T-cell (primary cell): ENCODE data around the gene VAV2. TPM values are rescaled to one million over a fixed set of nuclear protein-coding genes. Genes with fewer than 3 reads are reported as not detected.
A peak's percentile ranks its signal among the peaks of the same experiment; 100 is the strongest.

ENCODE experiments used
- ATAC-seq, 4 experiments: fragments of 200-7000 bp in 3 of 4; fragments of 150-1000 bp in 1 of 4; cut with Tn5 transposase; replicated peaks in 1 of 4; 1 replicate in 3 of 4; 2 replicates in 1 of 4; pipeline ENCODE4 v1.10.0; 2021; ENCODE audit warnings: moderate library complexity in 3 of 4, mild to moderate bottlenecking in 2 of 4, moderate number of reproducible peaks in 1 of 4
- CTCF ChIA-PET, 2 donors: fragments of 300-600 bp; sonication (Branson Sonifier 250); formaldehyde crosslinking; loops; one replicate each; lab custom pipeline; 2022; ENCODE audit warnings: antibody characterized with exemption in 2 of 2; lab: Charles Lee
- POLR2A ChIA-PET, 2 donors: fragments of 300-600 bp; sonication (Branson Sonifier 250); formaldehyde crosslinking; loops; one replicate each; lab custom pipeline; 2022; ENCODE audit warnings: antibody characterized with exemption in 2 of 2; lab: Charles Lee
- DNase-seq, 35 experiments: peaks; one replicate each; pipeline versions ENCODE4 v3.0.0 to v3.0.0-alpha.2; 2013 to 2023
- H3K27ac ChIP-seq: one replicate; pipeline ENCODE4 v1.5.1; 2013; ENCODE audit warnings: low read length
- H3K27me3 ChIP-seq, 2 experiments: replicated peaks in 1 of 2; 1 replicate in 1 of 2; 2 replicates in 1 of 2; pipeline versions ENCODE4 v1.6.1 to v1.7.0; 2013; ENCODE audit warnings: low read length in 1 of 2, mixed read lengths in 1 of 2; ENCODE audit not compliant: control insufficient read depth in 2 of 2, insufficient read depth in 2 of 2; ENCODE audit errors: extremely low read depth in 1 of 2
- H3K36me3 ChIP-seq, 2 donors: 1 replicate in 1 of 2; 2 replicates in 1 of 2; pipeline versions ENCODE4 v1.6.1 to v1.7.0; 2013; ENCODE audit warnings: low read length in 1 of 2; ENCODE audit not compliant: control insufficient read depth in 2 of 2, insufficient read depth in 1 of 2; ENCODE audit errors: extremely low read depth in 1 of 2
- H3K4me1 ChIP-seq, 2 experiments: 1 replicate in 1 of 2; 2 replicates in 1 of 2; pipeline versions ENCODE4 v1.6.1 to v1.7.0; 2013; ENCODE audit warnings: low read length in 2 of 2, mixed read lengths in 1 of 2; ENCODE audit not compliant: insufficient read depth in 2 of 2, control insufficient read depth in 1 of 2; ENCODE audit errors: extremely low read depth in 1 of 2
- H3K4me3 ChIP-seq, 2 donors: 1 replicate in 1 of 2; 2 replicates in 1 of 2; pipeline versions ENCODE4 v1.5.1 to v1.7.0; 2013; ENCODE audit warnings: mild to moderate bottlenecking in 2 of 2, low read length in 1 of 2, moderate library complexity in 1 of 2; ENCODE audit not compliant: control insufficient read depth in 1 of 2; ENCODE audit errors: extremely low read depth in 1 of 2
- H3K9me3 ChIP-seq: 2 replicates; pipeline ENCODE4 v1.7.0; 2013
- H3K27ac Mint-ChIP-seq, 2 donors: one replicate each; pipeline ENCODE4 v1.8.0; 2020 to 2021; ENCODE audit warnings: mild to moderate bottlenecking in 2 of 2, mixed read lengths in 2 of 2
- H3K27me3 Mint-ChIP-seq, 2 donors: one replicate each; pipeline ENCODE4 v1.8.0; 2021 to 2022; ENCODE audit warnings: mixed read lengths in 2 of 2
- H3K36me3 Mint-ChIP-seq: one replicate; pipeline ENCODE4 v1.8.0; 2021; ENCODE audit warnings: mixed read lengths
- H3K4me1 Mint-ChIP-seq, 3 donors: one replicate each; pipeline ENCODE4 v1.8.0; 2020 to 2022; ENCODE audit warnings: mixed read lengths in 3 of 3, mild to moderate bottlenecking in 1 of 3
- H3K4me3 Mint-ChIP-seq, 3 donors: one replicate each; pipeline ENCODE4 v1.8.0; 2020 to 2022; ENCODE audit warnings: mild to moderate bottlenecking in 3 of 3, mixed read lengths in 3 of 3, moderate library complexity in 3 of 3
- H3K9me3 Mint-ChIP-seq, 3 donors: one replicate each; pipeline ENCODE4 v1.8.0; 2020 to 2022; ENCODE audit warnings: mixed read lengths in 3 of 3
- WGBS: methylation state at CpG from one replicate; pipeline ENCODE4 v1.1.5; 2013; ENCODE audit warnings: missing lambda C conversion rate; ENCODE audit not compliant: insufficient coverage; 5-methylcytosine and 5-hydroxymethylcytosine counted together
- total RNA-seq, 35 experiments: library from RNA in 6 of 35; stranded (reverse) in 6 of 35; fragments of 120-200 nt in 1 of 35; gene quantifications; one replicate each; pipeline versions ENCODE4 v1.2.1 to v1.2.4 and lab custom pipeline; 2013 to 2026

Gene VAV2
- total RNA-seq, 5 donors from 2014 or later (not counting 1 experiment from before 2014, with no cell fraction given) = 1.2 to 7.5 (median 4.9) TPM

GRCh38 chr9:133866946-133867345 lies 125.2 kb downstream of the VAV2 start:
- peaks cover 9% of the 10 kb centered on the region in 2 donors for H3K27me3 Mint-ChIP-seq
- Histone ChIP-seq H3K9me3 (no peaks in the 10 kb centered on the region), H3K27me3 (peaks cover 0 to 23% of the 10 kb centered on the region in 2 experiments), H3K27ac (no peak overlapping the region), H3K4me1 (peaks cover 0 to 9% of the 10 kb centered on the region in 2 experiments), H3K36me3 (no peaks in the 10 kb centered on the region), H3K4me3 (no peak overlapping the region)
- H3K4me3 Mint-ChIP-seq = no peak overlapping the region
- DNase-seq (no peak), ATAC-seq (no peak)
- ChIA-PET POLR2A (no interaction called here), CTCF (no interaction called here)
- no peak overlapping the region for H3K27ac Mint-ChIP-seq
- H3K9me3 Mint-ChIP-seq = peaks cover 6 to 9% (median 6%) of the 10 kb centered on the region in 3 donors
- H3K36me3 Mint-ChIP-seq = peaks cover 5% of the 10 kb centered on the region
- 93% methylated on average over 17 of the region's 17 CpGs for WGBS
- H3K4me1 Mint-ChIP-seq = peaks cover 12% of the 10 kb centered on the region in 3 donors

DNA sequence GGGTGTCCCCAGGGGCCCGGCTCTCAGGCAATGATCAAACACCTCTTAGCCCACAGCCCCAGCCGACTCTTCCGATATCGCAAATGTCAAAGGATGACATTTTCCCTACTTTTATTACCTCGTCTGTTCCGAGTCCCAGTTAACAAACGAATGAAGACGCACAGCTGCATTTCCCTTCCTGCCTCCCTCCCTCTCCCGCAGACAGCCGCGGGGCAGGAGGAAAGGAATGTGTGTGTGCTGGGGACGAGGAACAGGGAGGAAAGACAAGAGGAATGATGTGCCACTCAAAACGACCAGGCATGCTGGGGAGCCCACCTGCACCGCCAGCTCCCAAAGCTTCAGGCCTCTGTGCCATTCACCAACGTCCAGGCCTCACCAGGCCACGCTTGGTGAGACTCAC lies 128.1 kb downstream of the VAV2 start:
- ChIA-PET POLR2A (no interaction called here), CTCF (no interaction called here)
- Histone ChIP-seq H3K4me3 (no peak overlapping the region), H3K27me3 (peaks cover 0 to 14% of the 10 kb centered on the region in 2 experiments), H3K9me3 (no peaks in the 10 kb centered on the region), H3K4me1 (no peaks in the 10 kb centered on the region), H3K27ac (no peak overlapping the region), H3K36me3 (no peaks in the 10 kb centered on the region)
- peaks cover 5% of the 10 kb centered on the region for H3K36me3 Mint-ChIP-seq
- no peak for ATAC-seq
- no peak for DNase-seq
- no peak overlapping the region for H3K27ac Mint-ChIP-seq
- H3K27me3 Mint-ChIP-seq = no peaks in the 10 kb centered on the region
- H3K4me1 Mint-ChIP-seq = peaks cover 0 to 2% (median 0%) of the 10 kb centered on the region in 3 donors
- peaks cover 6 to 9% (median 6%) of the 10 kb centered on the region in 3 donors for H3K9me3 Mint-ChIP-seq
- no peak overlapping the region for H3K4me3 Mint-ChIP-seq
- WGBS = 94% methylated on average over 2 of the region's 16 CpGs

- H3K4me1 Mint-ChIP-seq = peaks cover 0 to 2% (median 0%) of the 10 kb centered on the region in 3 donors
- Histone ChIP-seq H3K9me3 (no peaks in the 10 kb centered on the region), H3K36me3 (no peaks in the 10 kb centered on the region), H3K4me3 (no peak overlapping the region), H3K4me1 (no peaks in the 10 kb centered on the region), H3K27me3 (peaks cover 0 to 9% of the 10 kb centered on the region in 2 experiments), H3K27ac (no peak overlapping the region)
- POLR2A ChIA-PET = no interaction called here
- no peak overlapping the region for H3K27ac Mint-ChIP-seq
- CTCF ChIA-PET = no interaction called here
- no peak overlapping the region for H3K4me3 Mint-ChIP-seq
- DNase-seq (no peak), ATAC-seq (no peak)
- peaks cover 6 to 9% (median 6%) of the 10 kb centered on the region in 3 donors for H3K9me3 Mint-ChIP-seq
- WGBS = 95% methylated on average over 16 of the region's 19 CpGs
- no peaks in the 10 kb centered on the region for H3K27me3 Mint-ChIP-seq
- peaks cover 5% of the 10 kb centered on the region for H3K36me3 Mint-ChIP-seq
Measured at GRCh38 chr9:133863257-133863592, 128.9 kb downstream of the VAV2 start.

DNA sequence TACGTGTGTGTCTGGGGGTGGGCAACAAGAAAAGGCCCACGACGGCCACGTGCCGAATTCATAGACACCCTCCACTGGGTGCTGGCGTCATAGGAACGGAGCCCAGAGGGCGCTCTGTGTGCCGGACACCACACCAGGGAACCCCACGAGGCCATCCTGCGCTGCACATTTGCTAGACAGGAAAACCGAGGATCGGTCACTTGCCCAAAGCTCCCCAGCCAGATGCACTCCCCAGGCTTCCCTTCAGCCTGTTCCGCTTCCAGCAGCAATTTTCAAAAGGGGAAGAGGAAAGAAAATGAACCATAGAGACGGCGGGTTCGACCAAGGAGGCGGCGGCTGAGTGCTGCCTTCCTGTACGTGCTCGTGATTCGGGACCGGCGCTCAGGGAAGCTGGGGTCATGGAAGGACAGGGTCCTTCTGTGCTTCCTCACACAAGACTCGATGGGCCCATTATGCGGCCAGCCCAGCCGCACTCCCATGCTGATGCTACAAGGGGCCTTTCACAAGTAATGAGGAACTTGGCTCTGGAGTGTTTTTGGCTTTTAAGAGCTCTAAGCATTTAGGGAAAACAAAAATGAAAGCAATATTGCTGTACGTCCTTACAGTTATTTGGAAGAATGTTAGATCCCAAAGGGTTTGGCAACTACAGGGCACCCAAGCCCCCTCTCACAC lies 129.4 kb downstream of the VAV2 start:
- Mint-ChIP-seq H3K4me1 (peaks cover 0 to 2% (median 0%) of the 10 kb centered on the region in 3 donors), H3K27ac (no peak overlapping the region), H3K9me3 (peaks cover 6 to 9% (median 6%) of the 10 kb centered on the region in 3 donors), H3K36me3 (peaks cover 5% of the 10 kb centered on the region), H3K4me3 (no peak overlapping the region), H3K27me3 (no peaks in the 10 kb centered on the region)
- CTCF ChIA-PET = interaction anchor here in 1 of 2 donors (0.6 kb wide), 1 partner anchor 261 kb away, joined by 5 read pairs; no protein-coding TSS in a partner anchor
- ATAC-seq = no peak
- no peaks in the 10 kb centered on the region for H3K4me1 ChIP-seq
- H3K27ac ChIP-seq = no peak overlapping the region
- H3K36me3 ChIP-seq = no peaks in the 10 kb centered on the region
- peaks cover 0 to 4% of the 10 kb centered on the region in 2 experiments for H3K27me3 ChIP-seq
- H3K4me3 ChIP-seq = no peak overlapping the region
- H3K9me3 ChIP-seq = no peaks in the 10 kb centered on the region
- DNase-seq = peak in 1 of 35 experiments; percentile 9
- WGBS = 53% methylated on average over 25 of the region's 28 CpGs
- POLR2A ChIA-PET = no interaction called here

DNA sequence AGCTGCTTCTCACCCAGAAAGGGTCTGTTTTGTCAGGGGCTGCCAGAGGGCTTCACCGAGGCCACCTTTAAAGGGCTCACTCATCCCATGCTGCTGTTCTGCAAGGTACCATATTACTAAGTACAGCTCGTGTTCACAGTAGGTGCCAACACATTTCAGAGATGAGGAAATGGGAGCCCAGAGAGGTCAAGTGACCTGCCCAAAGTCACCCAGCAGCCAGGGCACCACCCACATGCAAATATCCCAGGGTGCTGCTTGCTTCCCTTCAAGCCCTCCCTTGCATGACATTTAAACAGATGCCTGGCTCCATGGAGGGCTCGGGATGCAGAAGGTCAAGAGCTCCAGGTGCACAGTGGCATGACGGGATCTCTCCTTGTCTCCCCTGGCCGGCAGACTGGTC lies 130.4 kb downstream of the VAV2 start:
- Histone ChIP-seq H3K9me3 (no peaks in the 10 kb centered on the region), H3K4me3 (no peak overlapping the region), H3K27ac (no peak overlapping the region), H3K27me3 (peaks cover 0 to 3% of the 10 kb centered on the region in 2 experiments), H3K36me3 (no peaks in the 10 kb centered on the region), H3K4me1 (no peaks in the 10 kb centered on the region)
- ChIA-PET POLR2A (no interaction called here), CTCF (no interaction called here)
- Mint-ChIP-seq H3K9me3 (peaks cover 6 to 9% (median 6%) of the 10 kb centered on the region in 3 donors), H3K4me1 (peaks cover 0 to 2% (median 0%) of the 10 kb centered on the region in 3 donors), H3K4me3 (no peak overlapping the region), H3K27me3 (no peaks in the 10 kb centered on the region), H3K27ac (no peak overlapping the region), H3K36me3 (peaks cover 5% of the 10 kb centered on the region)
- WGBS = 71% methylated on average over 1 of the region's 5 CpGs
- ATAC-seq = no peak
- DNase-seq = no peak

DNA sequence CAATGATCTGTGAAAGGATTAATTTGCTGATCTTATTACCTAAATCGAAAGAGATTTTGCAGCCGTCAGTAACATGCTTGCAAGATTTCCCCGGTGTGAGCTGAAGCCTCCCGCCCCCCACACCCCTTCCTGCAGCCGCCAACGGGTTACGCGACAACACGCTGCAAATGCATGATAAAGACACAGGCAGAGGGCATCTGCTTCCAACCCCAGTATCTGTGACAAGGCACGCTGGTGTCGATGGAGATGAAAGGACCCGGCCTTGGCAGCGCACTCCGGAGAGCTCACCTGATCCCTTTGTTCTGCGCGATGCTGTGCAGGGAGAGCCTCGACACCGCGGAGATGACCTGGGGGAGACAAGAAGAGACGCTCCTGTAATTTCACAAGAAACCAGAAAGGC lies 131.0 kb downstream of the VAV2 start:
- CTCF ChIA-PET = no interaction called here
- 90% methylated on average over 20 of the region's 20 CpGs for WGBS
- H3K4me1 ChIP-seq = no peaks in the 10 kb centered on the region
- peaks cover 0 to 3% of the 10 kb centered on the region in 2 experiments for H3K27me3 ChIP-seq
- Mint-ChIP-seq H3K36me3 (peaks cover 5% of the 10 kb centered on the region), H3K9me3 (peaks cover 6 to 9% (median 6%) of the 10 kb centered on the region in 3 donors), H3K4me1 (peaks cover 0 to 2% (median 0%) of the 10 kb centered on the region in 3 donors), H3K4me3 (no peak overlapping the region), H3K27me3 (no peaks in the 10 kb centered on the region), H3K27ac (no peak overlapping the region)
- no peaks in the 10 kb centered on the region for H3K9me3 ChIP-seq
- no peak for DNase-seq
- ATAC-seq = no peak
- H3K4me3 ChIP-seq = no peak overlapping the region
- H3K27ac ChIP-seq = no peak overlapping the region
- H3K36me3 ChIP-seq = no peaks in the 10 kb centered on the region
- POLR2A ChIA-PET = no interaction called here
